Epidermal melanocyte (primary cell): ENCODE results near the gene PET100.
"Not testable (repeated sequence)": the region's sequence is repeated elsewhere in the genome, so short reads cannot be mapped to it uniquely, and the experiment has no call there.

Experiments
- DNase-seq: peaks from one replicate; pipeline ENCODE4 v3.0.0; 2011; ENCODE audit warnings: low spot score; ENCODE audit not compliant: insufficient read length

The PET100 gene

GRCh38 chr19:7633698-7634097, 4.1 kb downstream of the PET100 start, which contains the start of gene PCP2:
Gene PCP2, minus strand, starts transcription at chr19:7633719. Its CDS starts 262 bp downstream, at chr19:7633457.
- DNase-seq: no peak

- no peak for DNase-seq
These were observed 6.1 kb downstream of the PET100 start for GRCh38 chr19:7635670-7636069.

GRCh38 chr19:7636317-7636690, 6.7 kb downstream of the PET100 start:
- DNase-seq: no peak

GRCh38 chr19:7636691-7637373, 7.2 kb downstream of the PET100 start, which contains the start of gene STXBP2:
Gene STXBP2, plus strand, starts transcription at chr19:7637110. Its CDS starts 40 bp downstream, at chr19:7637150.
- DNase-seq: peak; percentile 67

- no peak for DNase-seq
These were observed 8.0 kb downstream of the PET100 start for GRCh38 chr19:7637374-7638256.

GRCh38 chr19:7638802-7639465, 9.3 kb downstream of the PET100 start:
- DNase-seq: no peak

GRCh38 chr19:7639863-7640348, 10.3 kb downstream of the PET100 start:
- DNase-seq: no peak

- no peak for DNase-seq
These were observed 11.2 kb downstream of the PET100 start for GRCh38 chr19:7640803-7641202.

GRCh38 chr19:7641290-7642276, 12.0 kb downstream of the PET100 start:
- DNase-seq: no peak

- DNase-seq: no peak
These were observed 12.9 kb downstream of the PET100 start for GRCh38 chr19:7642295-7643030.

GRCh38 chr19:7643031-7643415, 13.4 kb downstream of the PET100 start:
- no peak for DNase-seq

GRCh38 chr19:7643629-7644549, 14.3 kb downstream of the PET100 start:
- not testable (repeated sequence) for DNase-seq

GRCh38 chr19:7644550-7644877, 14.9 kb downstream of the PET100 start:
- no peak for DNase-seq

GRCh38 chr19:7645163-7645562, 15.6 kb downstream of the PET100 start:
- DNase-seq: no peak

- no peak for DNase-seq
These were observed 16.2 kb downstream of the PET100 start for GRCh38 chr19:7645656-7646425.

GRCh38 chr19:7646426-7646700, 16.8 kb downstream of the PET100 start:
- DNase-seq: no peak

- DNase-seq: no peak
These were observed 17.6 kb downstream of the PET100 start for GRCh38 chr19:7647156-7647555.

GRCh38 chr19:7648265-7649014, 18.8 kb downstream of the PET100 start:
- no peak for DNase-seq
